NCI-H2196 (cell line): Measurements from ENCODE around the gene ANKRD34A.
A peak's percentile ranks its signal among the peaks of the same experiment; 100 is the strongest.

Experiments used
- DNase-seq: peaks from one replicate; lab custom pipeline; 2025; ENCODE audit not compliant: unreplicated experiment; lab: John Stamatoyannopoulos, UW

Gene ANKRD34A

DNA sequence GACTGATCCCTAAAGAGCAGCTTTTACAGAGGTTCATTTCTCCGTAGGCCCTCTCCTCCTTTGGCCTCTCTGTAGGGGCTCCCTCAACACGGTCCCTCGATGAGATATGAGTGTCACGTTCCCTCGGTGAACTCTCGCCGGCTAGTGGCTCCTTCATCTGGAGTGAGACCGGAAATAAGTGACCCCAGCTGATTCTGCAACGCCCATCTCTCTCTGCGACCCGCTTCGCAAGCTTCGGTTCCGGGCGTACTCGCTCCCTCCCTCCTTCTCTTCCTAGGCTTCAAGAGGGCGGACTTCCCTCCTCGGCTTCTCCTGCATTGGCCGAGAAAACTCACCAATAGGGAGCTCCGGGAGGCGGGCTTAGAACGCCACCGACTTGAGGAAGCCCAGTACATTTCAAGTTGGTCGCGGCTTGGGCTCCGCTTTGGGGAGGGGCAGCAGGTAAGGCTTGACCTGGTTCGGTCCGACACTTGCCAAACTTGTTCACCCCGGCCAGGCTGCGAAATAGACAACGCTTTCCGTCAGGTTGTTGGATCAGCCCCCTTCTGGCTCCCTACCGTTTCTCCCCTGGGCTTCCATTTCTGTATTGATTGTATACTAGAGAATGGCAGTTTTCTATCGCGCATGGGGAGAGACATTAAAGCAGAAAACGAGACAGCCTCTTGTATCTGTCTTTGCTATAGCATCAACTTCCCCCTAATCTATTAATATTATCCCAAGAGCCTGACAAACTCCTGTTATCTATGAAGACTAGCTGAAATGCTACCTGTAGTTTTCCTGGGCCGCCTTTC, at the start of gene ANKRD34A, which contains the start of gene POLR3GL:
Gene ANKRD34A, minus strand, starts transcription at position 248 of the 791 bp plus-strand sequence. CDS start 2,816 bp downstream, outside the sequence.
Gene POLR3GL, plus strand, starts transcription at position 363 of the 791 bp plus-strand sequence. CDS start 10,176 bp downstream, outside the sequence.
- peak; percentile 95 for DNase-seq

- DNase-seq = no peak
These were observed 49.2 kb upstream of the ANKRD34A start for GRCh38 chr1:146013559-146013922.

GRCh38 chr1:146012703-146013558, 48.6 kb upstream of the ANKRD34A start:
- peak; percentile 80 for DNase-seq

DNA sequence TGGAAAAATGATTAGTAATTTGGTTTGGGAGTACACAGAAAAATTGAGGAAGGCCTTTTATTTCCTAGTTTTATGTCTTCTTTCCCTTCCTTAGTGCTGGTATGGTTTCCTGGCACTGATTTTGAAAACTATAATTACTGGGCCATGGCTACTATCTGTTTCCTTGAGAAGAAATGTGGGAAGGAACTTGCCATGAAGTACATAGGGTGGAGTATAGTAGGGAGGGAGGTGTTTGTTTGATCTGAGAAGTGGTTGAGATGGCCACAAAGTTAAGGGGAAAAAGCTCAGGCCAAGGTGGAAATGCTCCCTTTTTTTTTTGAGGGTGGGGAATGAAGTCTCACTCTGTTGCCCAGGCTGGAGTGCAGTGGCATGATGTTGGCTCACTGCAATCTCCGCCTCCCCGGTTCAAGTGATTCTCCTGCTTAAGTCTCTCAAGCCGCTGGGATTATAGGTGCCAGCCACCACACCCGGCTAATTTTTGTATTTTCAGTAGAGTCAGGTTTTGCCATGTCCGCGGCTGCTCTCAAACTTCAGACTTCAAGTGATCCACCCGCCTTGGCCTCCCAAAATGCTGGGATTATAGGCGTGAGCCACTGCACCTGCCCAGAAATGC, 45.9 kb upstream of the ANKRD34A start:
- no peak for DNase-seq

GRCh38 chr1:146007489-146008133, 43.2 kb upstream of the ANKRD34A start:
- DNase-seq = no peak

- DNase-seq = no peak
These were observed 37.3 kb upstream of the ANKRD34A start for GRCh38 chr1:146001709-146002108.

- peak; percentile 83 for DNase-seq
These were observed 35.1 kb upstream of the ANKRD34A start for GRCh38 chr1:145999321-146000024.

GRCh38 chr1:145997718-145998023, 33.3 kb upstream of the ANKRD34A start:
- no peak for DNase-seq

DNA sequence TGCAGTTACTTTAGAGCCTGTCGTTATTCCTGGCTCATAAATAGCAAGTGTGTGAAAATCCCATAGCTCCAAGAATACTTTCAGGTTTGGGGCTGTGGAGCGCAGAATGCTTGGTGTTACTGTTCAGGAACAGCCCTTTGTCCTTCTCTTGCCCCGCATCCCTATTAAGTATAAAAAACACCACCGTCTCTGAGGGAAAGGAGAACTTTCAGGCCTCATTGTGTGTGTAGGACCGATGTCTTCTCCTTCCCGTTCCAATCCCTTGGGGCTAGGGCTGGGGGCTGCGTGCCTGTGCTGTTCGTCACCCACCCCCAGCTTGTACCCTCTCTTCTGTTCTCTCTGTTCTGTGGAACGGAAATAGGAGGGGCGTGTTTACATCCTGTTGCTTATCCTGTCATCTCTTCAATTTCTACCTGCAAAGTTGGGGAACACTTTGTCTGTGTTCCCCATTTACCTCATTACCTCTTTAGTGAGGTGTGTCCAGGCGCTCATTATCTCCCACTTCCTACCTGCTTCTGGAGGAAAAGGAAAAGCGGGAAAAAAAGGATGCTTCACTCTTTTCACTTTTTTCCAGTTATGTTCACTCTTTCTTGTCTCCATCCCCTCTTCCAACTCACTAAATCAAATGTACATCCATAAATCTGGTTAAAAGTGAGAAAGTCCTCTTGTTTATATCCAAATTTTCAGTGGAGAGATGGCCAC, 32.8 kb upstream of the ANKRD34A start:
- no peak for DNase-seq

DNA sequence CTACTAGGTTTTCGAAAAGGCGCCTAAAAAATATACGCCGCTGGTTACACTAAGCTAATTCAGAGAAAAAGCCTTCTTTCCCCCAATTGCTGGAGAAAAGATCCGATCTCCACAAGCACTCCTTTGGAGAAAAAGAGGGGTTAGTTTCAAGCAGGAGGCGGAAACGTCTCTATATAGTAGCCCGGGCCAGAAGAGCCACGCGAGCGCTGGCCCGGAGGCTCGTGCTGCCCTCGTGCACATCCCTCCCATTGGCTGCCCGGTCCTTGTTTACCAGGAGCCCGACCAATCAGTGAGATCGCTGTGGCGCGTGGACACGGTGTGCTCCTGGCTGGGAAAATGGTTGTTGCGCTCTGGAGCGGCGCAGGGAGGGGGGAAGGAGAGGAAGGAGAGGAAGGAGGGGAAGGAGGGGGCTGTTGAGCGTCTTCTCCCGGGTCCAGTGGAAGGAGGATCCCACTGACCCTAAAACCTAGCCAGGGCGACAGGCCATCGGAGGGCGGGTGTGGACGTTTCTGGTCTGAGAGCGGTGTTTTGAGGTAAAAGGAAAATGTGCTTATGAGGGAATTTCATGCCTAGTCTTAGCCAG, 32.1 kb upstream of the ANKRD34A start, which contains the start of gene TXNIP:
Gene TXNIP, minus strand, starts transcription at position 147 of the 583 bp plus-strand sequence. CDS start 313 bp downstream, outside the sequence.
- peak; percentile 95 for DNase-seq

DNA sequence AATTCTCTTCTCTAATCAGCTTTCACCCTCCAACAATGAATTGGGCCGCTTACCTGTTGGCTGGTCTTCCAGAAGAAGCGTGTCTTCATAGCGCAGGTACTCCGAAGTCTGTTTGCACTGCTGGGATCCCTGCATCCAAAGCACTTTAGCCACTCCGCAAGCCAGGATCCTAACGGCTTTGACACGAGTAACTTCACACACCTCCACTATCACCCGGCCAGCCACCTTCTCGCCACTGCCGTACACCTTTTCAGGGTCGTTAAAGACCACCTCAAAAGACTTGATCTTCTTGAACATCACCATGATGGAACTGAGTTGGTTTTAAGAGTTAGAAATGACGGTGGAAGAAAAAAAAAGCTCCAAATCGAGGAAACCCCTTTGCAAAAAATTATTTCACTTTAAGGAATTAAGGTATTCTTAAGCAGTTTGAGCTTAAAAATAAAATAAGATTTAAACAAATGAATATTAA, 31.6 kb upstream of the ANKRD34A start:
- DNase-seq = no peak

DNA sequence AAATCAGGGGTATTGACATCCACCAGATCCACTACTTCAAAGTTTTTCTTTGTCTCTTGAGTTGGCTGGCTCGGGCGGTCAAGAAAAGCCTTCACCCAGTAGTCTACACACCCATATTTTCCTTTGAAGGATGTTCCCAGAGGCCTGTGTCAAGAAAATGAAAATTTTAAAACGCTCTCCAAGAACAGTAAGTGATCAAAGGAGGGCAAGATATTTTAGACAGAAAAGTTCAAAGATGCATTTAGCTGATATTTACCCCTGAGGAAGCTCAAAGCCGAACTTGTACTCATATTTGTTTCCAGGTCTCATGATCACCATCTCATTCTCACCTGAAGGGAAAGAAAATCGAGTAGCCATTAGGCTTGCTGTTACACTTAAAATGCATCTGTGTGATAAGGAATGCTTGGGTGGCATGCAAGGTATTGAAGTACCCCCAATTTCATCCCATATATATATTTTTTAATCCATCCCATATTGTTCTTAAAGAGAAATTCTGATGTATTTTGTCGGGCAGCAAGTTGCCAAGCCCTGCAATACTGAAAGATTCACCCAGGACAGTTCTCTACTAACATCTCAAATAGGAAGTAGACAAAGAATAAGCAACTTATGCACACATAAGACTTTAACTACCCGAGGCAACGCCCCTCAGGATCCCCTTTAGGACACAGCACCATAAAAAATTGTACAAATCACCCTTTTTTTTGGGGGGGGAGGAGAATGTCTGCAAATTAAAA, 30.9 kb upstream of the ANKRD34A start:
- DNase-seq = no peak

- DNase-seq = no peak
These were observed 30.2 kb upstream of the ANKRD34A start for GRCh38 chr1:145994391-145995120.

DNA sequence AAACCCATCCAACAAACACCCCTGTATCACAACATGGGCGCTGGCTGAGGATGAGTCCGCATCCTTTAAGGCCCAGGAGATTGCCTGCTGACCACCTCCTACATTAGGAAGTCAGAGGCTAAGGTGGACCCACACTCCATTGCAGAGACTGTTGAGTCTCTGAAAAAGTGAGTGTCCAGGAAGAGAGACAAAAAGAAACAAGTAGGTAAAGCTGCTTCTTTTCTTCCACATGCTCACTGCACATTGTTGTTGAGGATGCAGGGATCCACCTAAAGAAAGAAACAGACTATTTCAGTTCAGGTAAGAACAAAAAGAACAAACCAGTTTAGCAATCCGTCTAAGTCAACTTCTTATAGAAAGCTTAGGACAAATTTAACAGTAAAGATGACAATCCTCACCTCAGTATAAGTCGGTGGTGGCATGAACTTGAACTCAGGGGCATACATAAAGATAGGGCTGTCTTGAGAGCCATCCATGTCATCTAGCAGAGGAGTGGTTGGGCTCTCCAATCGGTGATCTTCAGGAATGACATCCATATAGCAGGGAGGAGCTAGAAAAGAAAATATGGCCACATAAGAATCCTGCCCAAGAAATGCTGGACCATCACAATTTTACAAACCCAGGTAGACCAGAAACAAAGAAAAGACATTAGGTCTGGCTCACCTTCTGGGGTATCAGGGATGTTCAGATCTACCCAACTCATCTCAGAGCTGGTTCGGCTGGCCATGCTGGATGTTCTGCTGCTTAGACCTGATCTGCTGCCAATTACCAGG, 29.4 kb upstream of the ANKRD34A start:
- no peak for DNase-seq

DNA sequence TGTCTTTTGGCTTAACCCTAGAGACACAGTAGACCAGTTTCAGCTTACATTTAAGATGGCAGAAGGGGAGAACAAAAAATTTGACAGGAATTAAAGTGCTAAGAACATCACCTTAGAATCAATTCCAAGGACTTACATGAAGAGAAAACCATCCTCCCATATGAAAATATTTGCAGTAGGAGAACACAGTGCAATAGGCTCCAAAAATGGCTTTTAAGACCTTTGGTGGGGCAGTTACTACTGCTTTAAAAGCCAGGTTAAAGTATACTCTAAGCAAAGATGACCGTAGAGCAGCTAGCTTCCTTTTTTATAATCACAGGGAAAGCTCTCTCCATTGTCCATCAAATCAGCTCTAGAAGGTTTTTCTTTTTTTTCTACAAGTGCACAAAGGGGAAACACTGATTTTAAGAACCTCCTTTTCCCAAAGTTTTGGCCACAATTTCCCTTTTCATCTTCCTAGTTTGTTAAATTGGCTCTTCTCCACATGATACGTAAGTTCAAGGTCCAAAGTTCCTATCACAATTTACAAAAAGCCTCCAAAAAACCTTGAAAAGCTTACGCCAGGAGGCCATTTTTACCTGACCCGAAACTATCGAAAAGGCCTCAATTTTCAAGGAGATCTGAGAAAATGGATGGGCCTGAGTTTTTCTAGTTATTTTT, 28.7 kb upstream of the ANKRD34A start:
- no peak for DNase-seq

GRCh38 chr1:145992502-145992936, 28.1 kb upstream of the ANKRD34A start:
- DNase-seq = no peak
